ENCODE data around the gene GRK5.

GRK5 gene

GRCh38 chr10:119449760-119450461, 242.5 kb downstream of the GRK5 start:
- Histone ChIP-seq H2AFZ (ENCODE audit: low read length) (no peak overlapping the region), H3K27me3 (replicated peaks; ENCODE audit: insufficient read depth, low read length) (no peaks in the 10 kb centered on the region), H3K9me2 (replicated peaks; ENCODE audit: insufficient read depth, low read length) (no peaks in the 10 kb centered on the region), H4K20me1 (ENCODE audit: insufficient read depth, low read length) (peaks cover under 1% of the 10 kb centered on the region; the same call in 1 of the 2 replicates), H3K36me3 (replicated peaks; ENCODE audit: insufficient read depth, low read length) (no peaks in the 10 kb centered on the region), H3K27ac (ENCODE audit: low read length) (no peak overlapping the region), H3K9ac (ENCODE audit: low read length) (no peak overlapping the region), H3K79me2 (ENCODE audit: low read length) (no peaks in the 10 kb centered on the region), H3K4me2 (ENCODE audit: low read depth, low read length) (no peak overlapping the region), H3K9me3 (replicated peaks; ENCODE audit: insufficient read depth, low read length) (no peaks in the 10 kb centered on the region), H3F3A (ENCODE audit: insufficient read depth, low read length) (no peaks in the 10 kb centered on the region), H3K4me3 (ENCODE audit: low read length) (no peak overlapping the region), H3K4me1 (ENCODE audit: low read length) (no peaks in the 10 kb centered on the region)
- TF ChIP-seq CTCF (IDR thresholded peaks at IDR 0.05; ENCODE audit: low read length) = no peak
- no peak for TF ChIP-seq EZH2phosphoT487 (IDR thresholded peaks at IDR 0.05; ENCODE audit: low read length)
- TF ChIP-seq EZH2 (optimal IDR thresholded peaks at IDR 0.05; ENCODE audit: low read depth, low read length) = no peak
- DNase-seq = no peak

- H3K27ac ChIP-seq (ENCODE audit: low read length) = no peak overlapping the region
Observed at GRCh38 chr10:119450606-119451299, 243.4 kb downstream of the GRK5 start.

GRCh38 chr10:119451300-119451896, 244.0 kb downstream of the GRK5 start:
- Histone ChIP-seq H3K79me2 (ENCODE audit: low read length) (no peaks in the 10 kb centered on the region), H3K27ac (ENCODE audit: low read length) (no peak overlapping the region), H3K27me3 (replicated peaks; ENCODE audit: insufficient read depth, low read length) (no peaks in the 10 kb centered on the region), H3K4me1 (ENCODE audit: low read length) (no peaks in the 10 kb centered on the region), H3K4me2 (ENCODE audit: low read depth, low read length) (no peak overlapping the region), H4K20me1 (ENCODE audit: insufficient read depth, low read length) (no peaks in the 10 kb centered on the region), H3K36me3 (replicated peaks; ENCODE audit: insufficient read depth, low read length) (no peaks in the 10 kb centered on the region), H3F3A (ENCODE audit: insufficient read depth, low read length) (no peaks in the 10 kb centered on the region), H3K9me2 (replicated peaks; ENCODE audit: insufficient read depth, low read length) (no peaks in the 10 kb centered on the region), H3K4me3 (ENCODE audit: low read length) (no peak overlapping the region), H3K9ac (ENCODE audit: low read length) (no peak overlapping the region), H2AFZ (ENCODE audit: low read length) (no peak overlapping the region), H3K9me3 (replicated peaks; ENCODE audit: insufficient read depth, low read length) (no peaks in the 10 kb centered on the region)
- no peak for DNase-seq
- no peak for TF ChIP-seq EZH2 (optimal IDR thresholded peaks at IDR 0.05; ENCODE audit: low read depth, low read length)
- TF ChIP-seq EZH2phosphoT487 (IDR thresholded peaks at IDR 0.05; ENCODE audit: low read length) = no peak
- no peak for TF ChIP-seq CTCF (IDR thresholded peaks at IDR 0.05; ENCODE audit: low read length)

More at GRCh38 chr10:119450606-119451299, 243.4 kb downstream of the GRK5 start:
- Histone ChIP-seq H3K4me3 (ENCODE audit: low read length) (no peak overlapping the region), H3K4me2 (ENCODE audit: low read depth, low read length) (no peak overlapping the region), H3K9me3 (replicated peaks; ENCODE audit: insufficient read depth, low read length) (no peaks in the 10 kb centered on the region), H3K79me2 (ENCODE audit: low read length) (no peaks in the 10 kb centered on the region), H2AFZ (ENCODE audit: low read length) (no peak overlapping the region), H3K9me2 (replicated peaks; ENCODE audit: insufficient read depth, low read length) (no peaks in the 10 kb centered on the region), H3K36me3 (replicated peaks; ENCODE audit: insufficient read depth, low read length) (no peaks in the 10 kb centered on the region), H3K9ac (ENCODE audit: low read length) (no peak overlapping the region), H4K20me1 (ENCODE audit: insufficient read depth, low read length) (no peaks in the 10 kb centered on the region), H3F3A (ENCODE audit: insufficient read depth, low read length) (no peaks in the 10 kb centered on the region), H3K4me1 (ENCODE audit: low read length) (no peaks in the 10 kb centered on the region), H3K27me3 (replicated peaks; ENCODE audit: insufficient read depth, low read length) (no peaks in the 10 kb centered on the region)
- TF ChIP-seq EZH2 (optimal IDR thresholded peaks at IDR 0.05; ENCODE audit: low read depth, low read length) = no peak
- no peak for TF ChIP-seq EZH2phosphoT487 (IDR thresholded peaks at IDR 0.05; ENCODE audit: low read length)
- TF ChIP-seq CTCF (IDR thresholded peaks at IDR 0.05; ENCODE audit: low read length) = no peak
- DNase-seq = no peak

Data from MM.1S (cell line).